CD14-positive monocyte (primary cell): ENCODE measurements around the gene XYLB. TPM values are rescaled to one million over a fixed set of nuclear protein-coding genes. Genes with fewer than 3 reads are reported as not detected.

Source experiments
- DNase-seq, 3 donors: peaks; one replicate each; pipeline ENCODE4 v3.0.0-alpha.2; 2011 to 2022
- H2AFZ ChIP-seq: 2 replicates; pipeline ENCODE4 v1.6.0; 2012; ENCODE audit warnings: mild to moderate bottlenecking, low read depth, low read length, inconsistent platforms; ENCODE audit not compliant: insufficient read depth, poor library complexity, severe bottlenecking
- H3K27ac ChIP-seq, 2 donors: 1 replicate in 1 of 2; 2 replicates in 1 of 2; pipeline ENCODE4 v1.5.1; 2012 to 2013; ENCODE audit warnings: low read length in 2 of 2, control low read depth in 1 of 2, inconsistent platforms in 1 of 2, low read depth in 1 of 2, mild to moderate bottlenecking in 1 of 2
- H3K27me3 ChIP-seq, 2 donors: one replicate each; pipeline versions ENCODE4 v1.6.0 to v1.6.1; 2011 to 2013; ENCODE audit warnings: low read length in 2 of 2; ENCODE audit not compliant: control insufficient read depth in 2 of 2, insufficient read depth in 2 of 2
- H3K36me3 ChIP-seq, 2 donors: replicated peaks in 1 of 2; 1 replicate in 1 of 2; 2 replicates in 1 of 2; pipeline versions ENCODE4 v1.5.1 to v1.6.1; 2012 to 2013; ENCODE audit warnings: low read length in 2 of 2, control low read depth in 1 of 2, inconsistent platforms in 1 of 2, mild to moderate bottlenecking in 1 of 2; ENCODE audit not compliant: insufficient read depth in 2 of 2, control insufficient read depth in 1 of 2
- H3K4me1 ChIP-seq, 2 donors: 1 replicate in 1 of 2; 2 replicates in 1 of 2; pipeline versions ENCODE4 v1.5.1 to v1.6.1; 2012 to 2013; ENCODE audit warnings: low read length in 2 of 2, control low read depth in 1 of 2, inconsistent platforms in 1 of 2, mild to moderate bottlenecking in 1 of 2, moderate library complexity in 1 of 2; ENCODE audit not compliant: insufficient read depth in 2 of 2, control insufficient read depth in 1 of 2
- H3K4me2 ChIP-seq: replicated peaks from 2 replicates; pipeline ENCODE3; 2012; ENCODE audit warnings: low read length, moderate library complexity, mild to moderate bottlenecking; ENCODE audit not compliant: poor library complexity, severe bottlenecking; ENCODE audit errors: extremely low read depth
- H3K4me3 ChIP-seq, 3 experiments: fragments of 200-600 bp in 1 of 3; sonication (generic) in 1 of 3; replicated peaks in 1 of 3; 1 replicate in 2 of 3; 2 replicates in 1 of 3; pipeline ENCODE4 v1.5.1; 2011 to 2013; ENCODE audit warnings: low read length in 3 of 3, mild to moderate bottlenecking in 3 of 3, control low read depth in 2 of 3, low read depth in 2 of 3, inconsistent platforms in 1 of 3, moderate library complexity in 1 of 3
- H3K79me2 ChIP-seq: 2 replicates; pipeline ENCODE4 v1.6.0; 2012; ENCODE audit warnings: mild to moderate bottlenecking, control low read depth, inconsistent platforms, low read length, moderate library complexity; ENCODE audit not compliant: insufficient read depth
- H3K9ac ChIP-seq: 2 replicates; pipeline ENCODE4 v1.6.0; 2017; ENCODE audit warnings: low read length, mild to moderate bottlenecking; ENCODE audit not compliant: insufficient read depth, poor library complexity, severe bottlenecking
- H3K9me3 ChIP-seq, 2 donors: replicated peaks in 1 of 2; 1 replicate in 1 of 2; 2 replicates in 1 of 2; pipeline versions ENCODE4 v1.5.1 to v1.6.1; 2012 to 2013; ENCODE audit warnings: low read length in 2 of 2, control low read depth in 1 of 2; ENCODE audit not compliant: control insufficient read depth in 1 of 2, insufficient read depth in 1 of 2
- H4K20me1 ChIP-seq: 2 replicates; pipeline ENCODE4 v1.6.0; 2012; ENCODE audit warnings: mild to moderate bottlenecking, low read length, control low read depth, moderate library complexity; ENCODE audit not compliant: insufficient read depth
- H3K27ac Mint-ChIP-seq, 7 donors: one replicate each; pipeline ENCODE4 v1.8.0; 2020; ENCODE audit warnings: mild to moderate bottlenecking in 7 of 7, mixed read lengths in 7 of 7, moderate library complexity in 6 of 7, inconsistent platforms in 2 of 7
- H3K27me3 Mint-ChIP-seq, 3 donors: one replicate each; pipeline ENCODE4 v1.8.0; 2021 to 2022; ENCODE audit warnings: low read depth in 3 of 3, mild to moderate bottlenecking in 3 of 3, mixed read lengths in 3 of 3, moderate library complexity in 3 of 3, inconsistent platforms in 1 of 3
- H3K36me3 Mint-ChIP-seq, 2 donors: one replicate each; pipeline ENCODE4 v1.8.0; 2020; ENCODE audit warnings: mixed read lengths in 2 of 2, inconsistent platforms in 1 of 2, mild to moderate bottlenecking in 1 of 2
- H3K4me1 Mint-ChIP-seq: one replicate; pipeline ENCODE4 v1.8.0; 2020; ENCODE audit warnings: mild to moderate bottlenecking, mixed read lengths
- H3K4me3 Mint-ChIP-seq, 2 donors: one replicate each; pipeline ENCODE4 v1.8.0; 2020; ENCODE audit warnings: mild to moderate bottlenecking in 2 of 2, mixed read lengths in 2 of 2, moderate library complexity in 1 of 2
- H3K9me3 Mint-ChIP-seq, 7 donors: one replicate each; pipeline ENCODE4 v1.8.0; 2020 to 2022; ENCODE audit warnings: mixed read lengths in 7 of 7, mild to moderate bottlenecking in 6 of 7, moderate library complexity in 6 of 7, inconsistent platforms in 2 of 7
- CTCF ChIP-seq: fragments of 200-600 bp; IDR thresholded peaks from one replicate; pipeline ENCODE4 v1.8.0; 2022; ENCODE audit warnings: antibody characterized with exemption, mild to moderate bottlenecking
- WGBS: methylation state at CpG from one replicate; pipeline ENCODE4 v1.1.5; 2013; ENCODE audit warnings: missing lambda C conversion rate; ENCODE audit not compliant: insufficient coverage; 5-methylcytosine and 5-hydroxymethylcytosine counted together
- intact Hi-C, 2 donors: fragments of 100-400 bp; cut with micrococcal nuclease; formaldehyde crosslinking; loops; one replicate each; pipeline versions ENCODE4 v1.15.0 to v1.15.1; 2023
- polyA plus RNA-seq, 3 donors: library from polyadenylated mRNA; depleted of rRNA in 1 of 3; unstranded in 2 of 3; stranded (reverse) in 1 of 3; fragments of 300-500 nt in 2 of 3; fragments of >200 nt in 1 of 3; fragmentation: Illumina TruSeq in 2 of 3; gene quantifications; 1 replicate in 2 of 3; 2 replicates in 1 of 3; pipeline ENCODE4 v1.2.3, GENCODE V29; 2012 to 2021

The XYLB gene
- polyA plus RNA-seq, 3 donors, result 0.60 to 1.00 (median 0.74) TPM

GRCh38 chr3:38396861-38397260, 50.3 kb downstream of the XYLB start:
- 100% methylated on average over 3 of the region's 5 CpGs for WGBS
- Mint-ChIP-seq H3K36me3 (peaks cover 37 to 42% of the 10 kb centered on the region in 2 donors), H3K27me3 (no peaks in the 10 kb centered on the region), H3K9me3 (peaks cover 0 to under 1% (median 0%) of the 10 kb centered on the region in 7 donors), H3K27ac (peak overlapping the region in 2 of 7 donors; percentile 54 to 56), H3K4me3 (no peak overlapping the region), H3K4me1 (no peaks in the 10 kb centered on the region)
- Histone ChIP-seq H3K4me2 (no peak overlapping the region), H3K9me3 (no peaks in the 10 kb centered on the region), H3K79me2 (no peaks in the 10 kb centered on the region), H3K9ac (no peak overlapping the region), H3K4me1 (no peaks in the 10 kb centered on the region), H4K20me1 (no peaks in the 10 kb centered on the region), H3K27ac (no peak overlapping the region), H3K4me3 (no peak overlapping the region), H3K27me3 (no peaks in the 10 kb centered on the region), H3K36me3 (peaks cover 0 to 27% of the 10 kb centered on the region in 2 donors), H2AFZ (no peak overlapping the region)
- no peak for TF ChIP-seq CTCF
- DNase-seq, result no peak
- intact Hi-C loops, result no loop called here

GRCh38 chr3:38397320-38397719, 50.7 kb downstream of the XYLB start:
- Histone ChIP-seq H3K9me3 (no peaks in the 10 kb centered on the region), H4K20me1 (no peaks in the 10 kb centered on the region), H3K27ac (no peak overlapping the region), H3K9ac (no peak overlapping the region), H3K4me1 (no peaks in the 10 kb centered on the region), H3K79me2 (no peaks in the 10 kb centered on the region), H3K36me3 (peaks cover 0 to 31% of the 10 kb centered on the region in 2 donors), H3K27me3 (no peaks in the 10 kb centered on the region), H2AFZ (no peak overlapping the region), H3K4me2 (no peak overlapping the region), H3K4me3 (no peak overlapping the region)
- no peak for DNase-seq
- Mint-ChIP-seq H3K4me1 (no peaks in the 10 kb centered on the region), H3K27ac (no peak overlapping the region), H3K27me3 (no peaks in the 10 kb centered on the region), H3K4me3 (no peak overlapping the region), H3K36me3 (peaks cover 41 to 47% of the 10 kb centered on the region in 2 donors), H3K9me3 (peaks cover 0 to 3% (median 0%) of the 10 kb centered on the region in 7 donors)
- 91% methylated on average over 5 of the region's 5 CpGs for WGBS
- intact Hi-C loops, result no loop called here
- no peak for TF ChIP-seq CTCF
